HepG2 (cell line): ENCODE results near the gene CNOT10. TPM values are rescaled to one million over a fixed set of nuclear protein-coding genes. Genes with fewer than 3 reads are reported as not detected.

Source experiments
- AGO2 ChIP-seq: fragments of 200-400 bp; formaldehyde crosslinking; optimal IDR thresholded peaks from 2 replicates; pipeline ENCODE3; 2017; ENCODE audit warnings: mild to moderate bottlenecking, low read depth, low read length, moderate library complexity
- CC2D1A ChIP-seq: sonication (generic); formaldehyde crosslinking; IDR thresholded peaks from 2 replicates; pipeline ENCODE4 v1.8.1; 2023; ENCODE audit warnings: mild to moderate bottlenecking, missing genetic modification reagents
- CEBPB ChIP-seq: IDR thresholded peaks from 2 replicates; pipeline ENCODE4 v1.6.1; 2011; ENCODE audit warnings: low read depth, low read length, improper control_type of control experiment, borderline replicate concordance
- E2F1 ChIP-seq: sonication (generic); formaldehyde crosslinking; IDR thresholded peaks from 2 replicates; pipeline ENCODE4 v1.5.0; 2020; ENCODE audit warnings: missing genetic modification reagents
- HMG20B ChIP-seq: conservative IDR thresholded peaks from 2 replicates; pipeline ENCODE4 v1.6.1; 2016; ENCODE audit warnings: missing genetic modification reagents, missing compliant biosample characterization
- HOXA3 ChIP-seq: sonication (generic); formaldehyde crosslinking; IDR thresholded peaks from 2 replicates; pipeline ENCODE4 v1.5.0; 2020; ENCODE audit warnings: missing genetic modification reagents
- HOXA5 ChIP-seq: sonication (generic); formaldehyde crosslinking; IDR thresholded peaks from 2 replicates; pipeline ENCODE4 v1.4.0; 2020; ENCODE audit warnings: missing genetic modification reagents
- HOXA9 ChIP-seq: sonication (generic); formaldehyde crosslinking; IDR thresholded peaks from 2 replicates; pipeline ENCODE4 v1.8.1; 2022; ENCODE audit warnings: missing genetic modification reagents, mild to moderate bottlenecking, moderate library complexity, borderline replicate concordance
- LCORL ChIP-seq, 2 experiments: fragments of 450-650 bp in 1 of 2; sonication (generic) in 1 of 2; formaldehyde crosslinking in 1 of 2; IDR thresholded peaks; 2 replicates each; pipeline versions ENCODE4 v1.5.0 to v1.6.1; 2017 to 2020; ENCODE audit warnings: antibody characterized with exemption in 1 of 2, missing genetic modification reagents in 1 of 2
- MBNL3 ChIP-seq: fragments of 250-450 bp; sonication (Bioruptor Pico); conservative IDR thresholded peaks from 2 replicates; pipeline ENCODE4 v1.8.0; 2022; ENCODE audit warnings: mild to moderate bottlenecking, inconsistent platforms
- MED1 ChIP-seq: sonication (generic); formaldehyde crosslinking; IDR thresholded peaks from 2 replicates; pipeline ENCODE4 v1.4.0; 2020; ENCODE audit warnings: missing genetic modification reagents
- MEF2D ChIP-seq: sonication (generic); formaldehyde crosslinking; IDR thresholded peaks from 2 replicates; pipeline ENCODE4 v1.5.1; 2020; ENCODE audit warnings: mild to moderate bottlenecking, missing genetic modification reagents
- MTA3 ChIP-seq: sonication (generic); formaldehyde crosslinking; IDR thresholded peaks from 2 replicates; pipeline ENCODE4 v1.4.0; 2020; ENCODE audit warnings: missing genetic modification reagents
- MYPOP ChIP-seq: sonication (generic); formaldehyde crosslinking; IDR thresholded peaks from 2 replicates; pipeline ENCODE4 v1.8.1; 2023; ENCODE audit warnings: mild to moderate bottlenecking, moderate library complexity, missing genetic modification reagents
- NR0B2 ChIP-seq: sonication (generic); formaldehyde crosslinking; IDR thresholded peaks from 2 replicates; pipeline ENCODE4 v1.4.0; 2020; ENCODE audit warnings: mild to moderate bottlenecking, missing genetic modification reagents
- NRL ChIP-seq: sonication (generic); formaldehyde crosslinking; IDR thresholded peaks from 2 replicates; pipeline ENCODE4 v1.5.0; 2020; ENCODE audit warnings: missing genetic modification reagents, mild to moderate bottlenecking, moderate library complexity, borderline replicate concordance
- RORA ChIP-seq: sonication (generic); formaldehyde crosslinking; IDR thresholded peaks from 2 replicates; pipeline ENCODE4 v1.5.0; 2020; ENCODE audit warnings: mild to moderate bottlenecking, missing genetic modification reagents, moderate library complexity
- SAP130 ChIP-seq: IDR thresholded peaks from 2 replicates; pipeline ENCODE4 v1.6.1; 2016; ENCODE audit warnings: low read depth
- SIX1 ChIP-seq: sonication (generic); formaldehyde crosslinking; IDR thresholded peaks from 2 replicates; pipeline ENCODE4 v1.4.0; 2020; ENCODE audit warnings: missing genetic modification reagents, borderline replicate concordance
- SOX5 ChIP-seq: IDR thresholded peaks from 2 replicates; pipeline ENCODE4 v1.6.1; 2016; ENCODE audit warnings: borderline replicate concordance
- SP2 ChIP-seq: sonication (generic); formaldehyde crosslinking; IDR thresholded peaks from 2 replicates; pipeline ENCODE4 v1.5.1; 2020; ENCODE audit warnings: mild to moderate bottlenecking, missing genetic modification reagents
- ZNF281 ChIP-seq: sonication (generic); formaldehyde crosslinking; IDR thresholded peaks from 2 replicates; pipeline ENCODE4 v1.4.0; 2020; ENCODE audit warnings: missing genetic modification reagents, borderline replicate concordance
- ZNF598 ChIP-seq: sonication (generic); formaldehyde crosslinking; IDR thresholded peaks from 2 replicates; pipeline ENCODE4 v1.5.1; 2020; ENCODE audit warnings: mild to moderate bottlenecking, missing genetic modification reagents, borderline replicate concordance
- ZNF770 ChIP-seq: sonication (generic); formaldehyde crosslinking; IDR thresholded peaks from 2 replicates; pipeline ENCODE4 v1.5.0; 2020; ENCODE audit warnings: mild to moderate bottlenecking, missing genetic modification reagents
- ZSCAN30 ChIP-seq: sonication (generic); formaldehyde crosslinking; IDR thresholded peaks from 2 replicates; pipeline ENCODE4 v1.5.0; 2020; ENCODE audit warnings: mild to moderate bottlenecking, missing genetic modification reagents
- polyA plus RNA-seq, 8 experiments: library from polyadenylated mRNA; depleted of rRNA in 3 of 8; stranded (reverse) in 7 of 8; unstranded in 1 of 8; fragments of >200 nt; fragmentation: Illumina TruSeq in 4 of 8; extraction: Trizol in 4 of 8; gene quantifications; 2 replicates each; pipeline versions ENCODE4 v1.2.1 to v1.2.3, GENCODE V29; 2011 to 2016; ENCODE audit warnings: low read depth in 4 of 8, missing spikeins in 1 of 8, mixed read lengths in 1 of 8; ENCODE audit not compliant: insufficient read depth in 1 of 8
- total RNA-seq, 5 experiments: library from RNA; depleted of rRNA; stranded (reverse); fragments of >200 nt; fragmentation: Illumina TruSeq; extraction: Trizol; gene quantifications; 2 replicates each; pipeline ENCODE4 v1.2.3, GENCODE V29; 2016; ENCODE audit warnings: low read depth in 1 of 5

The CNOT10 gene
- total and polyA plus RNA-seq, 2 of the 13 experiments (the other 11 are each of a cell fraction or from before 2014, with no cell fraction given) = 21.2 to 34.1 TPM

GRCh38 chr3:32813180-32813579 lies 128.2 kb downstream of the CNOT10 start (continued):
- peak; percentile 67 for TF ChIP-seq MED1 (CRISPR knock-in tag)
- TF ChIP-seq RORA (CRISPR knock-in tag) = no peak
- no peak for TF ChIP-seq LCORL (IDR thresholded peaks at IDR 0.05)
- TF ChIP-seq LCORL (CRISPR knock-in tag; IDR thresholded peaks at IDR 0.05) = peak; percentile 40; the same call in 1 of the 2 replicates
- TF ChIP-seq AGO2 = no peak
- TF ChIP-seq SIX1 (CRISPR knock-in tag) = no peak
- no peak for TF ChIP-seq NR0B2 (CRISPR knock-in tag)
- no peak for TF ChIP-seq CEBPB
- no peak for TF ChIP-seq MTA3 (CRISPR knock-in tag)
- TF ChIP-seq NRL (CRISPR knock-in tag) = no peak
- TF ChIP-seq SP2 (CRISPR knock-in tag) = no peak
- 0 out of 2 replicates have a peak, but pooled peaks have one; percentile 14 for TF ChIP-seq HOXA5 (CRISPR knock-in tag)
- no peak for TF ChIP-seq MYPOP (CRISPR knock-in tag)
- TF ChIP-seq ZNF281 (CRISPR knock-in tag) = peak; percentile 12; the same call in 1 of the 2 replicates
- peak; percentile 34; the same call in 1 of the 2 replicates for TF ChIP-seq HOXA3 (CRISPR knock-in tag)
- no peak for TF ChIP-seq CC2D1A (CRISPR knock-in tag)
- TF ChIP-seq E2F1 (CRISPR knock-in tag) = no peak
- TF ChIP-seq SOX5 (CRISPR knock-in tag) = peak; percentile 42; the same call in 1 of the 2 replicates
- TF ChIP-seq ZNF598 (CRISPR knock-in tag) = no peak
- no peak for TF ChIP-seq MBNL3 (CRISPR knock-in tag)
- TF ChIP-seq ZNF770 (CRISPR knock-in tag) = no peak
- no peak for TF ChIP-seq MEF2D
- no peak for TF ChIP-seq HOXA9 (CRISPR knock-in tag)
- no peak for TF ChIP-seq ZSCAN30 (CRISPR knock-in tag)
- TF ChIP-seq SAP130 (CRISPR knock-in tag) = peak; percentile 88
- TF ChIP-seq HMG20B (CRISPR knock-in tag) = no peak
